Effector CD8-positive, alpha-beta T cell (primary cell): ENCODE data around the gene RABAC1.

ENCODE experiments used
- DNase-seq: peaks from one replicate; lab custom pipeline; 2025; lab: John Stamatoyannopoulos, UW

Gene RABAC1

GRCh38 chr19:41928754-41929535 lies 30.2 kb downstream of the RABAC1 start:
- DNase-seq: peak; percentile 14

DNA sequence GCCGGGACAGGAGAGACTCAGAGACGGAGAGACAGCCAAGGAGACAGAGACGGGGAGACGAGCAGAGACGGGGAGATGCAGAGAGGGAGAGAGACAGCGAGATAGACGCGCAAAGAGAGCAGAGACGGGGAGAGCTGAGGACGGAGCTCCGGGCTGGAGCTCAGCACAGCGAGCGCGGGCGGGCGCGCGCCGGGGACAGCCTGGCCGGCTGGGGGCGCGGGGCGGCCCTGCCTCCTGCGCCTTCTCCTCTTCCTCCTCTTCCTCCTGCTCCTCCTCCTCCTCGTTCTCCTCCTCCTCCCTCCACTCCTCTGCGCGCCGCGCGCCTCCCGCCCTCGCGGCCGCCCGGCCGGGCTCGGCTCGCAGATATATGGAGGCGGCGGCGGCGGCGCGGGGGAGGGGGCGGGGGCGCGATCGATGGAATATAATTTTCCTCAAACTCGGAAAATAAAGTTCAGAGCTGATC lies 30.9 kb downstream of the RABAC1 start, which contains the start of gene ERFL:
Gene ERFL (minus strand): TSS at position 229 of the 463 bp plus-strand sequence. CDS start 15,530 bp downstream, outside the sequence.
- DNase-seq: no peak

GRCh38 chr19:41927497-41928192 lies 31.5 kb downstream of the RABAC1 start:
- peak; percentile 23 for DNase-seq

- no peak for DNase-seq
Observed at GRCh38 chr19:41926763-41927496, 32.2 kb downstream of the RABAC1 start.

DNA sequence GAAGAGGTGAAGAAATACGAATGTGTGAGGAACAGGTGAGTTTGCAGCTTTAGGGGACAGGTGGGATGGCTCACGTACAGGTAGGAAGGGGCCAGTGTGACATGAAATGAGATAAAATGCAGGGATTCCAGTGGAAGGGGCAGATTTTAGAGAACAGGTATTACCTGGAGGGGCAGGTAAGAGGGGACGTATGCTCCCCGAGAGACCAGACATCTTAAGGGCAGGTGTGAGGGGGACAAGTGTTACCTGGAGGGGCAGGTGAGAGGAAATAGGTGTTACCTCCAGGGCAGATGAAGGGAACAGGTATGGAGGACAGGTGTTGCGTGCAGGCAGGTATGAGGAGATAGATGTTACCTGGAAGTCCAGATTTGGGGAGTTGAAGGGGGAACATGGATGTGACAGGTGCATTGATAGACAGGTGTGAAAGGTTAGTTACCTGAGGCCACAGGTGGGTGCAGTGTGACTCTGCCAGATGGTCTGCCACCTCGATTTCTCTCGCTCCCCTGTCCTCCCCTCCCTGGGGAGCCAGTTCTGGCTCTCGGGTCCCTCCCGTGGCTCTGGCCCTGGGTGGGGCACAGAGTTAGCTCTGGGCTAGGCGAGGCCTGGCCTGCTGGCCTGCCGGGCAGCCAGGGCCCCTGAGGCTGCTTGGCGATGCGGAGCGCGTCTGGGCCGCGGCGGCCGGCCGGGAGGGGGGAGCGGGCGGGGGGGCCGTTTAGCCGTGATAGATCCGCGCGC lies 32.9 kb downstream of the RABAC1 start:
- DNase-seq: no peak

DNA sequence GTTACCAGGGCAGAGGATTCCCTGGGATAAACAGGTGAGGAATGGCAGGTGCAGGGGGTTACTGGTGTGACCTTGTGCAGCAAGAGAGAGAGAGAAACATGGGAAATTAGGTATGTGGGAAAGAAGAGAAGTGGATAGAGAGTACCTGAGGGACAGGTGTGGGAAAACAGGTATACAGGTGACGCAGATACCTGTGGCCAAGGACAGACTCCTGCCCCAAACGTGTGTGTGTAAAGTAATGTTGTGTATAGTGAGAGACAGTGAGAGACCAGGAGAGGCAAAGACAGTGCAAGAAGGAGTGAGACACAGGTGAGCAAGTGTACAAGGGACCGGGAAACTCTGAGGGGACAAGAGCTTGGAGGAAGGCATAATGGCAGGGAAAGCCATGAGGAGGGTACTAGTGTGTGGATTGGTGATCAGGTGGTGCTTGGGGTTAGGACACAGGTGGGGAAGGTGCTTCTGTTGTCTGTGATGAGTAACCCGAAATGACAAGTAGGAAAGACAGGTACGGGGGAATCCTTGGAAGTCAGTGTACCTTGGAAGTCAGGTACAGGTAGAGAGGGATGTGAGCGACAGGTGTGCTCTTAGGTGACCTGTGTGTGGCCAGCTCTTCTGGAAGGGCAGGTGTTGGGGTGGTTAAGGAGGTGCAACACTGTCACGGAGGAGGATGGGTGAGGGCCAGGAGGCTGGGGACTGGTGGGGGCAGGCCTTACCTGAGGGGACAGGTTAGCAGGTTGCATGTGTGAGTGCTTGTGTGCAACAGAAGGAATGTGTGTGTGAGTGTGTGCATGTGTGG lies 33.7 kb downstream of the RABAC1 start:
- DNase-seq: no peak

GRCh38 chr19:41924151-41925145 lies 34.7 kb downstream of the RABAC1 start:
- DNase-seq: no peak

DNA sequence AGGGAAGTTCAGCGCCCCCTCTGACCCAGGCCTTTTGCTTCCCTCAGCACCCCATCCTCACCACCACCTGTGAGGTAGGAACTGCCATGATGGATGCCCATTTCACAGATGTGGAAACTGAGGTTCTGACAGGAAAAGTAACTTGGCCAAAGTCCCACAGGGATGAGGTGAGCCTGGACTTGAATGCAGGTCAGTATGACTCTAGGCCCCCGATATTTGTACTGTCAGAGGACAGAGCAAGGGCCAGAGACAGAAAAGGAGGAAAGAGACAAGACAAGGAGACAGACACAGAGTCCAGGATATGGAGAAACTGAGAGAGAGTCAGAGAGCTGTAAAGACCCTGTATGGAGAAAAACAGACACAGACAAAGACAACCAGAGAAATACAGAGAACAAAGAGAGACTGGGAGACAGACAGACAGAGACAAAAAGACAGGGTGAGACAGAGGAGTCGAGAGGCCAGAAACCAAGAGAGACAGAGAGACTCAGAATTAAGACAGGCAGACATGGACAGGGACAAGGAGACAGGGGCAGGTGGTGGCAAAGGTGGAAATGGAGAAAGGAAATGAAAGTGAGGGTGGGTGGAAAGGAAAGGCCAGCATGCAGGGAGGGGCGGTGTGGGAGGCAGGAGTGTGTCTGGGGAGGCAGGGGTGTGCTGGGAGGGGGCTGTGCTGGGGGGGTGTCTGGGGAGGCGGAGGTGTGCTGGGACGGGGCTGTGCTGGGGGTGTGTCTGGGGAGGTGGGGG lies 35.9 kb downstream of the RABAC1 start:
- no peak for DNase-seq

DNA sequence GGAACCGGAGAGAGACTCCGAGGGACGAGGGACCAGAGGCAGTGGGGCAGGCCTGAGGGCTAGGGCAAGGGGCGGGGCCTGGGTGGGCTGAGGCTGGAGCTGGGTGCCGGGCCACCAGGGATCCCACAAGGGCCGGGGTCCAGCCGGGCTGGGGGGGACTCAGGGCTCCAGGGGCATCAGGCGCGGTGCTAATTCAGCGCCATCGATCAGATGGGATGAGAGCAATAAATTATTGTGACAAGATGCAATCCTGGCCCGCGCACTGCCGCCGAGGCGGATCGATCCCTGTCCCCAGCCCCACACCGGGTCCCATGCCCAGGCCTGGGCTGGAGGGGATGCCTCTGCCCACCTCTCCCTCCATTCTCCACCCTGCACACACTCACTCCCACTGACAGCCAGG lies 36.5 kb downstream of the RABAC1 start:
- DNase-seq: no peak

GRCh38 chr19:41921577-41922576 lies 37.2 kb downstream of the RABAC1 start:
- DNase-seq: no peak

GRCh38 chr19:41920882-41921576 lies 38.1 kb downstream of the RABAC1 start:
- DNase-seq: no peak

- no peak for DNase-seq
Observed at GRCh38 chr19:41919948-41920712, 39.0 kb downstream of the RABAC1 start.

- DNase-seq: no peak
Observed at GRCh38 chr19:41918653-41919244, 40.4 kb downstream of the RABAC1 start.

GRCh38 chr19:41918095-41918494 lies 41.0 kb downstream of the RABAC1 start:
- no peak for DNase-seq

- DNase-seq: no peak
Observed at GRCh38 chr19:41917676-41918075, 41.4 kb downstream of the RABAC1 start.
